C4-2B (cell line): ENCODE measurements around the gene ADGRB3.

Source experiments
- CTCF ChIP-seq: fragments of 450-650 bp; conservative IDR thresholded peaks from 2 replicates; pipeline ENCODE4 v1.5.1; 2017; ENCODE audit warnings: mild to moderate bottlenecking
- ZFX ChIP-seq: fragments of 450-650 bp; IDR thresholded peaks from 2 replicates; pipeline ENCODE4 v1.6.1; 2017

GRCh38 chr6:68911811-68912210, 276.7 kb downstream of the ADGRB3 start:
- TF ChIP-seq CTCF (no peak), ZFX (no peak)
